22Rv1 (cell line): ENCODE results near the gene USP2.
"Not testable (repeated sequence)": the region's sequence is repeated elsewhere in the genome, so short reads cannot be mapped to it uniquely, and the experiment has no call there.

Experiments used
- H3K27ac ChIP-seq: fragments of 450-650 bp; 2 replicates; pipeline ENCODE4 v1.5.1; 2017
- ZFX ChIP-seq: fragments of 450-650 bp; IDR thresholded peaks from 2 replicates; pipeline ENCODE4 v1.6.1; 2017; ENCODE audit warnings: antibody characterized with exemption, borderline replicate concordance
- TF ChIP-seq, protein P1 (sequence below): fragments of 450-650 bp; IDR thresholded peaks from 2 replicates; pipeline ENCODE4 v1.5.1; 2017; ENCODE audit warnings: mild to moderate bottlenecking

The USP2 gene

DNA sequence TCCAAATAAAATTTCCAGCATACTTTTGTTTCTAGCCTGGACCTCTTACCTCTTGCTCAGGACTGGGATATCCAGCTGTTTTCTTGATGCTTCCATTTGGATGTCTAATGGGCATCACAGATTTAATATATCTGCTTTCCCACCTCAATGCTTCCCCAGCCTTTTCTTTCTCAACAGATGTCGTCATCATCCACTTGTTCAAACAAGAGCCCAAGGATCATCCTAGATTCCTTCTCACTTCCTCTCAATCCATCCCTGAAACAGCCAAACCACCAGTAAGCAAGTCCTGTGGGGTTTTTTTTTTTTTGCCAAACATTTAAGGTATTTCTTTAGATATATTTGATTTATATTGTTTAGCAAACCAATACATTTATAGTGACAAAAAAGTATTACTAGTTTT is 29.0 kb upstream of the USP2 start:
- TF ChIP-seq ZFX, result no peak
- TF ChIP-seq, protein P1, sequence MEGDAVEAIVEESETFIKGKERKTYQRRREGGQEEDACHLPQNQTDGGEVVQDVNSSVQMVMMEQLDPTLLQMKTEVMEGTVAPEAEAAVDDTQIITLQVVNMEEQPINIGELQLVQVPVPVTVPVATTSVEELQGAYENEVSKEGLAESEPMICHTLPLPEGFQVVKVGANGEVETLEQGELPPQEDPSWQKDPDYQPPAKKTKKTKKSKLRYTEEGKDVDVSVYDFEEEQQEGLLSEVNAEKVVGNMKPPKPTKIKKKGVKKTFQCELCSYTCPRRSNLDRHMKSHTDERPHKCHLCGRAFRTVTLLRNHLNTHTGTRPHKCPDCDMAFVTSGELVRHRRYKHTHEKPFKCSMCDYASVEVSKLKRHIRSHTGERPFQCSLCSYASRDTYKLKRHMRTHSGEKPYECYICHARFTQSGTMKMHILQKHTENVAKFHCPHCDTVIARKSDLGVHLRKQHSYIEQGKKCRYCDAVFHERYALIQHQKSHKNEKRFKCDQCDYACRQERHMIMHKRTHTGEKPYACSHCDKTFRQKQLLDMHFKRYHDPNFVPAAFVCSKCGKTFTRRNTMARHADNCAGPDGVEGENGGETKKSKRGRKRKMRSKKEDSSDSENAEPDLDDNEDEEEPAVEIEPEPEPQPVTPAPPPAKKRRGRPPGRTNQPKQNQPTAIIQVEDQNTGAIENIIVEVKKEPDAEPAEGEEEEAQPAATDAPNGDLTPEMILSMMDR, result no peak
- H3K27ac ChIP-seq, result no peak overlapping the region

DNA sequence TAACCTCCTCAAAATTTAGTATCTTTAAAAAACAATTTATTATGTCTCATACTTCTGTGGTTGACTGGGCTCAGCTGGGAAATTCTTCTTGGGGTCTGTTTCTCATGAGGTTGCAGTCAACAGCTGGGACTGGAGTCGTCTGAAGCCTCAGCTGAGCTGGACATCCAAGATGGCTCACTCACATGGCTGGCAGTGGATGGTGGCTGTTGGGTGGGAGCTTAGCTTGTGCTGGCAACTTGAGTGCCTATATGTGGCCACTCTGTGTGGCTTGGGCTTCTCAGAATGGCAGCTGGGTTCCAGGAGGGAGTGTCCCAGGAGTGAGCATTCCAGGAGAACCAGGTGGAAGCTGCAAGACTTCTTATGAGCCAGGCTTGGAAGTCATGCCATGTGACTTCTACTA is 28.2 kb upstream of the USP2 start:
- H3K27ac ChIP-seq, result no peak overlapping the region
- TF ChIP-seq ZFX, result no peak
- TF ChIP-seq, protein P1, result no peak

DNA sequence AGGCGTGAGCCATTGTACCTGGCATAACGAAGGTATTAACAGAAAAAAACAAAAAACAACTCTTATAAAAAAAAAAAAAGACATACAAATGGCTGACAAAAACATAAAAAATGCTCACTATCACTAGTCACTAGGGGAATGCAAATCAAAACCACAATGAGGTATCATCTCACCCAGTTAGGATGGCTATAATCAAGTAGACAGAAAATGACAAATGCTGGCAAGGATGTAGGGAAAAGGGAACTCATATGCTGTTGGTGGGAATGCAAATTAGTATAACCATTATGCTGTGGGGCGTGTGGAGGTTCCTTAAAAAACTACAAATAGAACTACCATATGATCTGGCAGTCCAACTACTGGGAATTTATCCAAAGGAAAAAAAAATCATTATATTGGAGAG is 24.5 kb upstream of the USP2 start:
- TF ChIP-seq, protein P1, result no peak
- TF ChIP-seq ZFX, result no peak
- no peak overlapping the region for H3K27ac ChIP-seq

DNA sequence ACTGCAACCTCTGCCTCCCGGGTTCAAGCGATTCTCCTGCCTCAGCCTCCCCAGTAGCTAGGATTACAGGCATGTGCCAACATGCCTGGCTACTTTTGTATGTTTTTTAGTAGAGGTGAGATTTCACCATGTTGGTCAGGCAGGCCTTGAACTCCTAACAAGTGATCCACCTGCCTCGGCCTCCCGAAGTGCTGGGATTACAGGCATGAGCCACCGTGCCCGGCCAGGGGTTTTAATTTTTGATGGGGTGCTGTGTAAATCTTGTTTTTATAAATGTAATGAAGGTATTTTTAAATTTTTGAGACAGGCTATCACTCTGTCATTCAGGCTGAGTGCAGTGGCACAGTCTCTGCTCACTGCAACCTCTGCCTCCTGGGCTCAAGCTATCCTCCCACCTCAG is 24.0 kb upstream of the USP2 start:
- not testable (repeated sequence) for H3K27ac ChIP-seq

DNA sequence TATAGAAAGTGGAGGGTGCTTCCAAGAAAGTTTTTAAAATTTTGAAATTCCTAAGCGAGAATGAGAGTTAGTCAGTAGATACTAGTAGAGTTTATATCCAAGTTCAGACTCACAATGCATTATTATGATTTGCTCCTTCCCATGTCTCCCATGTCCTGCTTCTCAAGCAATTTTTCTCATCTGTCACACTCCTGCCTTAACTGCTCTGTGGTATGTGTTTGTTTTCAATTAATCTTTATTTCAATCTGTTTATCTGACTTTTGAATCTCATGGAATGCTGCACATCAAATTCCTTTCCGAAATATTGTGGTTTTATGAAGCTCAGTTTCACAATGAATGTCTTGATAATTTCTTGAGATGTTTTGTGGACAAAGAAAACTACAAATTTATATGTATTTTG is 23.4 kb upstream of the USP2 start:
- no peak overlapping the region for H3K27ac ChIP-seq
- TF ChIP-seq ZFX, result no peak
- TF ChIP-seq, protein P1, result no peak

DNA sequence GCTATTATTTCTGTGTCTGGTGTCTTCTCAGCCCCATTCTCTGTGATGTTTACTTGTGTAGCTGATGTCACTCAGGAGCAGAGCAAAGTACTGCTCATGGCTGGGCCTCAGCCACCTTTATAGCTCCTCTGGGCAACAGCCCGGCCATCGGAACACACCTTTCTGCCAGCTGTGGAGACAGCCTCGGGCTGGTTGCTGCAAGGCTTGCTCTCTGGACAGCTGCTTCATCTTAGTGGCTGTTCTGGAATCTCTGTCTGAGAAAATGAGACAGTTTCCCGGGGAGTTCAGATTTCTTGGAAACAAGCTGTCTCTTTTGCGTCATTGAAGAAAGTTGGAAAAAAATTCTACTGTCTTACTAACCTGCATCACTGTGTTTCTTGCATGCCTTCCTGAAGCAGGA is 21.5 kb upstream of the USP2 start:
- TF ChIP-seq ZFX, result no peak
- TF ChIP-seq, protein P1, result no peak
- H3K27ac ChIP-seq, result no peak overlapping the region

DNA sequence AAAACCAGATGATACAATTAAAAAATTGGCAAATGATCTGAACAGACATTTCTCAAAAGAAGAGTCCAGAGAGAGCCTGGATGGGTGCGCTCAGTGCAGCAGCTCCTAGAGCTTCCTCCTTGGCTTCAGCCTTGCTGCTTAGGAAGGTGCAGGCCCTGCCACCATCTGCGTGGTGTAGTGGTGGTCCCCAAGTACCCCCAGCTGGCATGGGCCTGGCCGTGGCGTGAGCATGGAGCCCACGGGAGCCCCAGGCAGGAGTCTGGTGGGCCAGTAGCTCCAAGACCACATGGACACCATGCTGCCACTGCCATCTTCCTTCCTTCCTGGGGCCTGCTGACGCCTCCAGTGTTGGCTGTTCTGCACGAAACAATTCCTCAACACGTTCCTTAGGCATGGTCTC is 21.0 kb upstream of the USP2 start:
- H3K27ac ChIP-seq, result no peak overlapping the region
- TF ChIP-seq ZFX, result no peak
- TF ChIP-seq, protein P1, result no peak

DNA sequence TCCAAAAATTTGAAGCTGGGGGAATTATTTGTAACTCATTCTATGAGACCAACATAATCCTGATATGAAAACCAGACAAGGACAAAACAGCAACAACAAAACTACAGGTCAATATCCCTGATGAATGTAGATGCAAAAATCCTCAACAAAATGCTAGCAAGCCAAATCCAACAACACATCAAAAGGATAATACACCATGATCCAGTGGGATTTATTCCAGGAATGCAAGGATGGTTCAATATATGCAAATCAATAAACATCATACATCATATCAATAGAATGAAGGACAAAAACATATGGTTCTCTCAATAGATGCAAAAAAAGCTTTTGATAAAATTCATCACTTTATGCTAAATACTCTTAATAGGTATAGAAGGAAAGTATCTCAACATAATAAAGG is 19.4 kb upstream of the USP2 start:
- TF ChIP-seq, protein P1, result no peak
- TF ChIP-seq ZFX, result no peak
- H3K27ac ChIP-seq, result no peak overlapping the region
